Adrenal gland (tissue), 5 donors: Measurements from ENCODE around the gene KIRREL3.

Experiments used
- CTCF ChIP-seq, 6 experiments: fragments of 450-650 bp in 4 of 6; fragments of 200-600 bp in 2 of 6; sonication (generic) in 1 of 6; IDR thresholded peaks; 1 replicate in 5 of 6; 2 replicates in 1 of 6; pipeline versions ENCODE4 v1.5.1 to v1.8.0; 2016 to 2021; ENCODE audit warnings: antibody characterized with exemption in 6 of 6, mild to moderate bottlenecking in 2 of 6, moderate library complexity in 1 of 6
- POLR2A ChIP-seq, 2 donors: fragments of 450-650 bp; IDR thresholded peaks; one replicate each; pipeline ENCODE4 v1.6.1; 2017; ENCODE audit warnings: antibody characterized with exemption in 2 of 2, mild to moderate bottlenecking in 2 of 2, moderate library complexity in 1 of 2
- donor health status: DM: no; HTN: no; CAD: no.

DNA sequence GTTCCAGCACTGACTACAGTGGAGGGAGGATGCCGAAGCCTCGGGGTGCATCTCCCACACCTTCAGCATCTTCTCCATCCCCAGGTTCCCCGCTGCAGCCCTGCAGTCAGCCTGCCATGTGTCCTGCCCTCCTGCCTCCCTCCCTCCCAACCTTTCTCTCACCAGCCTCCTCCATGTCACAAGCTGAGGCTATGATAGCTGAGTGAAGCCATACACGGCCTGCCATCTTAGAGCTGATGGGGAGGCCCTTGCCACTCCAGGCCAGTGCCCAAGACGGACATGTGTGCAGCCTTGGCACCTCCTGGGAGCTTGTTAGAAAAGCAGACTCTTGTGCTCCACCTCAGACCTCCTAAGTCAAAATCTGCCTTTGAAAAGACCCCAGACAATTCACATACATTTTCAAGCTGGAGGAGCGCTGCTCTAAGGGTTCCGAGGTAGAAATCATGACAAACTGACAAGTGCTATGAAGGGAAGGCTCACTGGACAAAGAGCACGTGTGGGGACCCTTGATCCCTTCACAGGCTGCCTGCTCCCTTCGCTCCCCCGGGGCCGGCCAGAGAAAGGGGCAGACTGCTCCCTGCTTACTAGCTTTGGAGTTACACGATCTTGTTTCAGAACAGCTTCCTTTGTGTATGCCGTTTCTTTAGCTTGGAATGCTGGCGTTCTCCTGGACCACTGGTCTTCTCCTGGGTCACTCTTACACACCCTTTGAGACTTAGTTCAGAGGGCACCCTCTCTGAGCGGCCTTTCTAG, 521.2 kb downstream of the KIRREL3 start:
- TF ChIP-seq CTCF (IDR thresholded peaks at IDR 0.05) (no peak), POLR2A (IDR thresholded peaks at IDR 0.05) (no peak)
